Fibroblast of lung (primary cell): ENCODE results near the gene TBL1XR1. TPM values are rescaled to one million over a fixed set of nuclear protein-coding genes. Genes with fewer than 3 reads are reported as not detected.

Experiments
- DNase-seq, 2 donors: peaks; one replicate each; pipeline versions ENCODE4 v3.0.0 to v3.0.0-alpha.2; 2010; ENCODE audit warnings: low read depth in 2 of 2
- H2AFZ ChIP-seq: 2 replicates; pipeline ENCODE4 v1.5.1; 2012; ENCODE audit warnings: low read length, control low read depth, inconsistent platforms
- H3K27ac ChIP-seq: 2 replicates; pipeline ENCODE4 v1.5.1; 2011; ENCODE audit warnings: low read length, control low read depth; ENCODE audit not compliant: insufficient read depth
- H3K27me3 ChIP-seq: 2 replicates; pipeline ENCODE4 v1.5.1; 2011; ENCODE audit warnings: mild to moderate bottlenecking, low read length; ENCODE audit not compliant: control insufficient read depth, insufficient read depth
- H3K36me3 ChIP-seq: 2 replicates; pipeline ENCODE4 v1.5.1; 2011; ENCODE audit warnings: low read length; ENCODE audit not compliant: control insufficient read depth, insufficient read depth
- H3K4me1 ChIP-seq: 2 replicates; pipeline ENCODE4 v1.5.1; 2011; ENCODE audit warnings: low read length; ENCODE audit not compliant: control insufficient read depth, insufficient read depth; ENCODE audit errors: extremely low read depth
- H3K4me2 ChIP-seq: 2 replicates; pipeline ENCODE4 v1.5.1; 2011; ENCODE audit warnings: low read length, control low read depth; ENCODE audit not compliant: insufficient read depth; ENCODE audit errors: extremely low read depth
- H3K4me3 ChIP-seq, 4 experiments: fragments of 200-600 bp in 1 of 4; sonication (generic) in 1 of 4; replicated peaks in 1 of 4; 2 replicates each; pipeline ENCODE4 v1.5.1; 2011 to 2016; ENCODE audit warnings: low read length in 4 of 4, low read depth in 3 of 4, mild to moderate bottlenecking in 3 of 4, control low read depth in 2 of 4, inconsistent platforms in 1 of 4, mixed read lengths in 1 of 4; ENCODE audit not compliant: insufficient read depth in 1 of 4; ENCODE audit errors: control extremely low read depth in 1 of 4
- H3K79me2 ChIP-seq: 2 replicates; pipeline ENCODE4 v1.5.1; 2012; ENCODE audit warnings: mild to moderate bottlenecking, low read length, inconsistent platforms; ENCODE audit not compliant: control insufficient read depth, insufficient read depth
- H3K9ac ChIP-seq: 2 replicates; pipeline ENCODE4 v1.5.1; 2011; ENCODE audit warnings: mild to moderate bottlenecking, low read length, control low read depth; ENCODE audit not compliant: insufficient read depth
- H3K9me3 ChIP-seq: 2 replicates; pipeline ENCODE4 v1.5.1; 2012; ENCODE audit warnings: low read depth, low read length; ENCODE audit not compliant: control insufficient read depth, insufficient read depth
- H4K20me1 ChIP-seq: 2 replicates; pipeline ENCODE4 v1.5.1; 2011; ENCODE audit warnings: low read length; ENCODE audit not compliant: control insufficient read depth, insufficient read depth; ENCODE audit errors: extremely low read depth
- EZH2 ChIP-seq: IDR thresholded peaks from 2 replicates; pipeline ENCODE4 v1.5.1; 2012; ENCODE audit warnings: low read length, control low read depth, mild to moderate bottlenecking; ENCODE audit errors: missing control alignments
- polyA plus RNA-seq, 2 donors: library from polyadenylated mRNA; depleted of rRNA in 1 of 2; stranded (reverse) in 1 of 2; unstranded in 1 of 2; fragments of >200 nt; gene quantifications; 2 replicates each; pipeline ENCODE4 v1.2.1, GENCODE V29; 2011 to 2012; ENCODE audit warnings: missing spikeins in 1 of 2
- total RNA-seq: library from RNA; depleted of rRNA; stranded (reverse); fragments of >200 nt; gene quantifications from 2 replicates; pipeline ENCODE4 v1.2.1, GENCODE V29; 2014
- TF ChIP-seq, protein P1 (sequence below), 2 donors: IDR thresholded peaks in 1 of 2; conservative IDR thresholded peaks in 1 of 2; 1 replicate in 1 of 2; 2 replicates in 1 of 2; pipeline ENCODE4 v1.5.1; 2011 to 2012; ENCODE audit warnings: low read length in 2 of 2, control low read depth in 1 of 2, inconsistent platforms in 1 of 2, low read depth in 1 of 2, mild to moderate bottlenecking in 1 of 2

The TBL1XR1 gene
- total and polyA plus RNA-seq, 2 donors (not counting 1 experiment from before 2014, with no cell fraction given): 115 to 369 TPM

DNA sequence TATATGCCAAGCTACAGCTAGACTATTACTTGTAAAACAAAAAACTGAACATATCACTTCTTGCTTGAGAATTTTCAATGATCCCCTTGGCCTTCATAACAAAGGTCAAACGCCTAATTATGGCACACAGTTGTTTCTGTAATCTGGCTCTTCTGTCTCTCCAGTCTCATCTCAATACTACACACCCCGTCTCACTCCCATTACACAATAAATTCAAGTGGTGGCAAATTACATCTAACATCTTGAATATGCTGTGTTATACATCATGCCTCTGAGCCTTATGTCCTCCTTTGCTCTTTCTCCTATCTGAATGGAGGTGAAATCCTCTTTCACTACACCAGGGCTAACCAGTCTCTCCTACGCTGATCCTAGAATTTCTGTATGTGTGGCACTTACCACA, 140.4 kb downstream of the TBL1XR1 start:
- H3K36me3 ChIP-seq: no peaks in the 10 kb centered on the region
- no peak overlapping the region for H3K4me3 ChIP-seq
- H4K20me1 ChIP-seq: no peaks in the 10 kb centered on the region
- no peak for DNase-seq
- H2AFZ ChIP-seq: no peak overlapping the region
- TF ChIP-seq, protein P1, sequence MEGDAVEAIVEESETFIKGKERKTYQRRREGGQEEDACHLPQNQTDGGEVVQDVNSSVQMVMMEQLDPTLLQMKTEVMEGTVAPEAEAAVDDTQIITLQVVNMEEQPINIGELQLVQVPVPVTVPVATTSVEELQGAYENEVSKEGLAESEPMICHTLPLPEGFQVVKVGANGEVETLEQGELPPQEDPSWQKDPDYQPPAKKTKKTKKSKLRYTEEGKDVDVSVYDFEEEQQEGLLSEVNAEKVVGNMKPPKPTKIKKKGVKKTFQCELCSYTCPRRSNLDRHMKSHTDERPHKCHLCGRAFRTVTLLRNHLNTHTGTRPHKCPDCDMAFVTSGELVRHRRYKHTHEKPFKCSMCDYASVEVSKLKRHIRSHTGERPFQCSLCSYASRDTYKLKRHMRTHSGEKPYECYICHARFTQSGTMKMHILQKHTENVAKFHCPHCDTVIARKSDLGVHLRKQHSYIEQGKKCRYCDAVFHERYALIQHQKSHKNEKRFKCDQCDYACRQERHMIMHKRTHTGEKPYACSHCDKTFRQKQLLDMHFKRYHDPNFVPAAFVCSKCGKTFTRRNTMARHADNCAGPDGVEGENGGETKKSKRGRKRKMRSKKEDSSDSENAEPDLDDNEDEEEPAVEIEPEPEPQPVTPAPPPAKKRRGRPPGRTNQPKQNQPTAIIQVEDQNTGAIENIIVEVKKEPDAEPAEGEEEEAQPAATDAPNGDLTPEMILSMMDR (conservative IDR thresholded peaks at IDR 0.05 in 1 of 2, IDR thresholded peaks at IDR 0.05 in 1 of 2; ENCODE audit: low read depth in 1 of 2, low read length in 2 of 2): no peak
- TF ChIP-seq EZH2: no peak
- no peak overlapping the region for H3K4me2 ChIP-seq
- H3K9me3 ChIP-seq: no peaks in the 10 kb centered on the region
- no peaks in the 10 kb centered on the region for H3K4me1 ChIP-seq
- no peak overlapping the region for H3K27ac ChIP-seq
- peaks cover 14% of the 10 kb centered on the region for H3K79me2 ChIP-seq
- no peak overlapping the region for H3K9ac ChIP-seq
- no peaks in the 10 kb centered on the region for H3K27me3 ChIP-seq

DNA sequence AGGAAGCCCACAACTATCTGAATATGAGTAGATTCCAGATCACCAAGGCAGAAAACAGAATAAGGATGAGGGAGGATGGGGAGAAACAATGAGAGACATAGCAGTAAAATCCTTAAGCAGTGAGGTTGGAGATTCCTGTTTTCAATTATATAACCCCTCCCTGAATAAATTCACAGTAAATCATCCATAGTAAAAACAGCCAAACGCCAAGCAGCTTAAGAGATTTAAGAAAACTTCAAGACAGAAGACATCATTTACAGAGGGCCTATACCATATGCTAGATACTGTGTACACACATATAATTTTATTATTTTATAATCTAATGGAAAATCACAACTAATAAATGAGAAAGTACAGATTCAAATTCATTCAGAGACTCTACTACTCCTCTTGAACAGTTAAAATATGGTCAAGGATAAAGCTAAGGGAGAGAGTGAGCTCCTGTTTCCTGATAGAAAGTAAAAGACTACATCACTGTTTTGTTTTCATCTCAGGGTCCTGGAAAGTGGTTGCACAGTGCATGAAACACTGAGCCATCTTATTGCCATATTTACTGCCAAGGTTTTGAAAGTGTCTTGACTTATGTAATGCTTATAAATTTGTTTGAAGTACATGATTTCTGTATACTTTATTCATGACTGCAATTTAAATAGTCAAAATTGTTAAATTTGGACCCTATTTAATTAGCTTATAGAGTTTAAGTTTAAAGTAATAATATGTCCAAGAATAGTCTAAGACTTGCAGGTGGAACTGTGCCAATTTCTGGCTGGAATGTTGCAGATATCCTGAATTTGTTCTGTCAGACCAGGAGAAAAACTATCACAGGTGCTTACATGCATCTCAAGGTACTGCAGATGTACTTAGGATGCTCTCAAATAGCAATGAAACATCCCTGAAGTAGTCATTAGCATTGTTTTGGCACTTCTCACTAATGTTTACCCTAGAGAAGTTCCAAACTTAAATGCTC, 141.4 kb downstream of the TBL1XR1 start:
- Histone ChIP-seq H2AFZ (no peak overlapping the region), H3K4me3 (no peak overlapping the region), H3K36me3 (no peaks in the 10 kb centered on the region), H4K20me1 (no peaks in the 10 kb centered on the region), H3K27me3 (no peaks in the 10 kb centered on the region), H3K9ac (no peak overlapping the region), H3K9me3 (no peaks in the 10 kb centered on the region), H3K79me2 (peaks cover 13% of the 10 kb centered on the region), H3K4me1 (no peaks in the 10 kb centered on the region), H3K4me2 (no peak overlapping the region), H3K27ac (no peak overlapping the region)
- no peak for TF ChIP-seq EZH2
- TF ChIP-seq, protein P1 (conservative IDR thresholded peaks at IDR 0.05 in 1 of 2, IDR thresholded peaks at IDR 0.05 in 1 of 2; ENCODE audit: low read depth in 1 of 2, low read length in 2 of 2): no peak
- peak in 1 of 2 donors; percentile 17 for DNase-seq

DNA sequence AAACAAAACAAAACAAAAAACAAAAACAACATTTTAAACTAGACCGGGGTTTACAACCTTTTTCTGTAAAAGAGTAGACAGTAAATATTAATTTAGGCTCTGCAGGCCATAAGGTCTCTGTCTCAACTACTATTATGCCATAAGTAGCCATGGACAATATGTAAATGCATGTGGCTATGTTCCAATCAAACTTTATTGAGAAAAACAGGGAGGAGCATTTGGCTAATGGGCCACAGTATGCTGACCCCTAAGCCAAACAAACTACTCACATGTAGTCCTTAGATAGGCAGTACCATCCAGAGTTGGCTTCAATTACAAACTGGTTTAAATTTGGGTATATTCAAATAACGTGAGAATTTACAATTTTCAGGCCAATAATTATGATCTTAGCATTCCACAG, 144.2 kb downstream of the TBL1XR1 start:
- H3K9ac ChIP-seq: no peak overlapping the region
- no peaks in the 10 kb centered on the region for H3K4me1 ChIP-seq
- no peak overlapping the region for H3K27ac ChIP-seq
- peaks cover 12% of the 10 kb centered on the region for H3K79me2 ChIP-seq
- H3K4me3 ChIP-seq: no peak overlapping the region
- H3K27me3 ChIP-seq: no peaks in the 10 kb centered on the region
- DNase-seq: no peak
- TF ChIP-seq, protein P1 (conservative IDR thresholded peaks at IDR 0.05 in 1 of 2, IDR thresholded peaks at IDR 0.05 in 1 of 2; ENCODE audit: low read depth in 1 of 2, low read length in 2 of 2): no peak
- TF ChIP-seq EZH2: no peak
- no peak overlapping the region for H2AFZ ChIP-seq
- peaks cover 2% of the 10 kb centered on the region for H3K36me3 ChIP-seq
- no peak overlapping the region for H3K4me2 ChIP-seq
- H4K20me1 ChIP-seq: no peaks in the 10 kb centered on the region
- no peaks in the 10 kb centered on the region for H3K9me3 ChIP-seq
